Right ventricle myocardium superior (tissue), 1 donor: ENCODE measurements around the gene ICE2. TPM values are rescaled to one million over a fixed set of nuclear protein-coding genes. Genes with fewer than 3 reads are reported as not detected.

Source experiments
- ATAC-seq: fragments of 200-7000 bp; cut with Tn5 transposase; one replicate; pipeline ENCODE4 v1.9.1; 2020; ENCODE audit warnings: mild to moderate bottlenecking; ENCODE audit not compliant: poor library complexity
- DNase-seq: peaks from one replicate; pipeline ENCODE4 v3.0.0-alpha.2; 2020
- intact Hi-C: fragments of 100-400 bp; cut with DNase I; formaldehyde crosslinking; loops from one replicate; pipeline ENCODE4 v1.11.2; 2022
- total RNA-seq: library from RNA; stranded (reverse); fragmentation: NEBNext Ultra II Directional; extraction: Animal tissue kit (Norgen Biotek cat#: 25700); gene quantifications from one replicate; pipeline ENCODE4 v1.2.1, GENCODE V29; 2021
- donor health status: DM: no; HTN: yes; CAD: no; lungs with severe emphysema.

ICE2 gene
- total RNA-seq, 1 donor from 2014 or later, result 24.6 TPM

DNA sequence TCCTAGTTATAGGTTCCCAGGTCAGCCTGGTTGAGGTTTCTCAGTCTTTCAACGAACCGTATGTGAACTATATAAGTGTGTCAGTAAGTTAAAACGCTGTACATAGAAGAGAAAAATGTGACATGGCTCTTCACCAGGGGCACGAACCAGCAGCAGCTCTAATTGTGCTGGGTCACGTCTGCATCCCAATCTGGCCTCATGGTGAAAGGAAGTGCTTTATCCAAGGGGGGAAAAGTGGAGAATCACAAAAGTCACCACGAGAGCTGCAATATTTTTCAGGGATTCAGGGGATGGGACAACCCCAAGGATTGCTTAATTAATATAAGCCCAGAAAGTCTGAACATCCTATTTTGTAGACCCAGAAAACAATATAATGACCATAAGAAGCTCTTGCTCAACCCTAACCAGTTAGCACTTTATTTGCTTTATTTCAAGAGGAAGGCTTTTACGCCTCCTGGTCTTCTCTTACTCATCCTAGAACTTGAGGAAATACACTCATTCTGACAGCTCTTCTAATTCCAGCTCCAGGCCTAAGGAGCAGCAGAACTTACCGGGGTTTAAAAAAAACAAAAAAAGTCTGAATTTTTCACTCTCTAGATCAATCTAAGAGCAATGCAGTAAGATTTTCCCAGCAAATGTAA lies 97.7 kb downstream of the ICE2 start:
- DNase-seq, result no peak
- intact Hi-C loops, result no loop called here
- ATAC-seq, result no peak

- intact Hi-C loops, result no loop called here
- no peak for DNase-seq
- ATAC-seq, result peak; percentile 77
Observed at GRCh38 chr15:60379525-60380274, 99.2 kb downstream of the ICE2 start.

GRCh38 chr15:60379185-60379524 lies 99.8 kb downstream of the ICE2 start:
- DNase-seq, result no peak
- ATAC-seq, result no peak
- intact Hi-C loops, result no loop called here

- intact Hi-C loops, result no loop called here
- ATAC-seq (no peak), DNase-seq (no peak)
Observed at GRCh38 chr15:60376677-60377095, 102.3 kb downstream of the ICE2 start.

- DNase-seq (no peak), ATAC-seq (no peak)
- intact Hi-C loops, result no loop called here
Observed at GRCh38 chr15:60375306-60375705, 103.6 kb downstream of the ICE2 start.

DNA sequence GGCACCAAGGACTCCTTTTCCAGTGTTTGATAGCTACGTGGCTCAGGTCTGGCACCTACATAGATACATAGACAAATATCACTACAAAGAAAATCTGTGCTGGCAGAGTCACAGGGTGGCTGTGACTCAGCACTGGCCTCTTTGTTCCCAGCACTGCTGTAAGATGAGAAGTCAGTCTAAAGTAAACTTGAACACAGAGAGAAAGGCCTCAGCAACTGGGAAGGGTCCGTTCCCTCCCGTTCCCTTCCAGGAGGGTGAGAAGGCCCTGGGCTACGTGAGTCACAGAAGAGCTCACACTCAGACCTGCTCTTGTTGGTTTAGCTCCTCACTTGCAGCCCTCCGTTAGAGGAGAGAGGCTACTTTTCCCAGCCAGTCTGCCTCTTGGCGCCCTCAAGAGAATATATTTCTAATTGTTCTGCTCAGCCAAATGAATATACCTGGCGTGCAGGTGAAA lies 104.3 kb downstream of the ICE2 start:
- peak; percentile 45 for DNase-seq
- peak; percentile 72 for ATAC-seq
- intact Hi-C loops, result no loop called here

- ATAC-seq (no peak), DNase-seq (no peak)
- intact Hi-C loops, result no loop called here
Observed at GRCh38 chr15:60374209-60374608, 104.7 kb downstream of the ICE2 start.

DNA sequence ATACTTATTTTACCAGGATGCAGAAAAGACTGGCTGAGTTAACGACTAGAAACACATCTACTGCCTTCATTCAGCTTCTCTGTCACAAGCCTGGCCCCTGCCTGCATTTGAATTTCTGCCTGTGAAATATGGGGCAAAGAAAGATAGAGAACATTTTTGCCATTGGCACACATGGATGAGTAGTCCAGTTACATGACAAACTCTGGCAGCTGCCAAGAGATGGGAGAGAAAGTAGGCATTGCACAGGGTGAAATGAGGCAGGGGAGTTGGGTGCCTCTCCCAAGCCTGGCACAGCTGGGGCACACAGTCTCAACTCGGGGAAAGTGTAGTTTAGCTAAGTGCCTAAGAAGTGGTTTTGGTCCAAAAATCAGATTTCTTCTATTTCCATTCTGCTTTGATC lies 105.2 kb downstream of the ICE2 start:
- ATAC-seq (peak; percentile 18), DNase-seq (no peak)
- intact Hi-C loops, result no loop called here

DNA sequence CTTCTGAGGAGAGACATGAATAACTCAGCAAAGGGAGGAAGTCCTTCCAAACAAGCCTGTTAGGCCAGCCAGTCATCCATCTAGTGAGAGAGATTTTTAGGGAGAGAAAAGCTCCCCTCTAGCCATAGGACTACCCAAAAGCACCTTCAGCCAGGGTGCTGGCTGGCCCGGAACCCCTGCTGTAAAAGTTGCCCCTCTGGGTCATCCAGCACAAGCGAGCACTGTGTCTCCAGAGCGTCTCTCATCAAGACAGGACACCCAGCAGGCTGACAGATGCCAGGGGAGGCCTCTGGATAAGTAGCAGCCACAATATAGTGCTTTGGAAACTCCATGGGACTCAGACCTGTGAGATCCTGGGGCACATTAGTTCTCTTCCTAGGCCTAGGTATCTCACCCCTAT lies 105.6 kb downstream of the ICE2 start:
- no peak for ATAC-seq
- DNase-seq, result no peak
- intact Hi-C loops, result no loop called here

GRCh38 chr15:60372756-60373155 lies 106.2 kb downstream of the ICE2 start:
- ATAC-seq (no peak), DNase-seq (no peak)
- intact Hi-C loops, result no loop called here

GRCh38 chr15:60372227-60372626 lies 106.7 kb downstream of the ICE2 start:
- no peak for ATAC-seq
- no peak for DNase-seq
- intact Hi-C loops, result no loop called here

DNA sequence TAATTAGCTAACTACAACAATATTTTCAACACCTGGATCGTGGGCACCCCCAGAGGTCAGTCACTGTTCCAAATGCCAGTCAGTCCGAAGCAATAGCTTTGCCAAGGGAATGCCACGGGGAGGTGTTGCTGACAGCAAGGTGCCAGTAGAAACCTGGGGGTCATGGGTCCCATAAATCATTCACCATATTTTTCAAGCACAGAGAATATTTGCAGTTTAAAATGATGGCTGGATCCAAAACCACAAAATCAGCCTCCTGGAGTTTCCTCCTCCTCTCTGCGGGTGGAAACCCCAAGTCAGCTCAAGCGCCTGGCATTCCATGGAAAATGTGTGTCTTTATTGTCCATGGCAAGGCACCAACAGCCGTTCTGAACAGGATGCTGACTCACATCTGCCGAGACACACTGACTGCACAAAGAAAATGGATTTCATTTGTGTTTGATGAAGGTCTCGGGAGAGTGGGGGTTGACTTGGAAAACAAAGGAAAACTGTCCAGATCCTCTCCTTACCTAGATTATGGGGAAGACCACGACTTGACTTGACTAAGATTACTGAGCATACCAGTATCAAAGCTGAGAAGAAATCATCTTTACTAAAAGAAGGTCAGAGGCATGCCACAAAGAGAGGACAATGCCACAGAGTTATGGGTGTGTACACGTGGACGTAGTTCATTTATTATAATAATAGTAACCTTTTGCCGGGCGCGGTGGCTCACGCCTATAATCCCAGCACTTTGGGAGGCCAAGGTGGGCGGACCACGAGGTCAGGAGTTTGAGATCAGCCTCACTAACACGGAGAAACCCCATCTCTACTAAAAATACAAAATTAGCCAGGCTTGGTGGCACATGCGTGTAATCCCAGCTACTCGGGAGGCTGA lies 107.5 kb downstream of the ICE2 start:
- intact Hi-C loops, result no loop called here
- peak; percentile 40 for ATAC-seq
- DNase-seq, result peak; percentile 58

- intact Hi-C loops, result no loop called here
- DNase-seq, result no peak
- no peak for ATAC-seq
Observed at GRCh38 chr15:60370869-60371136, 108.1 kb downstream of the ICE2 start.

DNA sequence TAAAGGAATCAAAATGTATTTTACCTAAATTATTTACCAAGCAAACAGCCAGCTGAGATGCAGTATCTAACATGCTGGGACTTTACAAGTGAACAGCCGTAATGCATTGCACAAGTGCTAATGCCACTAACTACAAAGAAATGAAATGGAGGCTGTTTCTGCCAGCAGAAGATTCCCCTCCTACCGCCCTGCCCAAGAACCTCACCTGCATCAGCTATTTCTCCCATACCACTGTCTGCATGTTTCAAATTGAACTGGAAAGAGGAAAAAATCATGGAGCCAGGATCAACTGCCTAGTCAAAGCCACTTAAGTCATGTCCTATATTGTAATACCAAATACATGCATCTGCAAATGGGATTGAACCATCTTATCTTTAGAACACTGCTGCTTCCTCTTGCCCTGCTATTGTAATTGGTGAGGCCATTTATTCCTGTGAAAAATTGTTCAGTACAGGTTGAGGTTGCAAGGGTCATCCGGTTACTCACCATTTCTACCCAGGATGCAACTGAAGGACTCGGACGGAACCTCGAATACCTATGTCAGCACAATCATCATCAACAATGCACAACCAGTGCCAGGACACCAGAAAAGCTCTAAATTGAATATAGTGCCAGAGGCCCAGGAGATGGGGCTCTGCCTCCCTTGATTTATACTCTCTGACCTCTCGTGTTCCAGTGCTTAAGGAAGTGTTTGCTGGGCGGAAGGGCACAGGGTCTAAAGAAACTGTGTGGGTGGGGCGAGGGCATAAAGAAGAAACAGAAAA lies 108.7 kb downstream of the ICE2 start:
- ATAC-seq (peak; percentile 34), DNase-seq (no peak)
- intact Hi-C loops, result no loop called here

GRCh38 chr15:60369696-60370095 lies 109.2 kb downstream of the ICE2 start:
- no peak for DNase-seq
- ATAC-seq, result no peak
- intact Hi-C loops, result no loop called here
